HG03520 (cell line): ENCODE data around the gene LY6G5B.
"Not testable (repeated sequence)": the region's sequence is repeated elsewhere in the genome, so short reads cannot be mapped to it uniquely, and the experiment has no call there.

Source experiments
- ATAC-seq: cut with Tn5 transposase; IDR thresholded peaks from one replicate; pipeline ENCODE4 v1.9.1; 2021; ENCODE audit warnings: mild to moderate bottlenecking, moderate library complexity; ENCODE audit not compliant: unreplicated experiment

LY6G5B gene

GRCh38 chr6:31690231-31691077 lies 20.7 kb downstream of the LY6G5B start:
- no peak for ATAC-seq

GRCh38 chr6:31691078-31691463 lies 21.3 kb downstream of the LY6G5B start:
- ATAC-seq: no peak

GRCh38 chr6:31691564-31692108 lies 21.9 kb downstream of the LY6G5B start:
- ATAC-seq: no peak

- ATAC-seq: no peak
Observed at GRCh38 chr6:31692353-31692752, 22.6 kb downstream of the LY6G5B start.

- ATAC-seq: no peak
Observed at GRCh38 chr6:31692886-31693285, 23.1 kb downstream of the LY6G5B start.

- ATAC-seq: no peak
Observed at GRCh38 chr6:31693535-31693934, 23.8 kb downstream of the LY6G5B start.

GRCh38 chr6:31697555-31697954 lies 27.8 kb downstream of the LY6G5B start:
- ATAC-seq: no peak

- ATAC-seq: no peak
Observed at GRCh38 chr6:31700740-31701401, 31.1 kb downstream of the LY6G5B start.

- ATAC-seq: no peak
Observed at GRCh38 chr6:31701666-31702404, 32.1 kb downstream of the LY6G5B start.

GRCh38 chr6:31702405-31702818 lies 32.6 kb downstream of the LY6G5B start:
- ATAC-seq: no peak

- ATAC-seq: peak; percentile 79
Observed at GRCh38 chr6:31702819-31703716, 33.3 kb downstream of the LY6G5B start, which contains the start of gene ABHD16A. Gene ABHD16A, minus strand, starts transcription at chr6:31703324. Its CDS starts 43 bp downstream, at chr6:31703281.

- ATAC-seq: no peak
Observed at GRCh38 chr6:31705931-31706330, 36.2 kb downstream of the LY6G5B start.

GRCh38 chr6:31706599-31706998 lies 36.8 kb downstream of the LY6G5B start, which contains the start of gene LY6G6F:
Gene LY6G6F, plus strand, starts transcription at chr6:31706866. Its CDS starts 41 bp downstream, at chr6:31706907.
- ATAC-seq: no peak

GRCh38 chr6:31707701-31708100 lies 37.9 kb downstream of the LY6G5B start:
- no peak for ATAC-seq

- ATAC-seq: no peak
Observed at GRCh38 chr6:31708224-31708623, 38.4 kb downstream of the LY6G5B start.

- ATAC-seq: not testable (repeated sequence)
Observed at GRCh38 chr6:31709157-31709556, 39.4 kb downstream of the LY6G5B start.

GRCh38 chr6:31710523-31711219 lies 40.9 kb downstream of the LY6G5B start:
- no peak for ATAC-seq

- no peak for ATAC-seq
Observed at GRCh38 chr6:31711233-31711632, 41.5 kb downstream of the LY6G5B start.

GRCh38 chr6:31712296-31712695 lies 42.5 kb downstream of the LY6G5B start:
- no peak for ATAC-seq
